Caco-2 (cell line): ENCODE measurements around the gene SGSM1. TPM values are rescaled to one million over a fixed set of nuclear protein-coding genes. Genes with fewer than 3 reads are reported as not detected.

Source experiments
- BruUV-seq: library from RNA; stranded (reverse); fragments of 400-500 nt; replicated peaks from 2 replicates; lab custom pipeline; 2021; lab: Mats Ljungman, UMichigan
- CTCF ChIA-PET: fragments of 300-600 bp; sonication (Branson Sonifier 250); formaldehyde crosslinking; loops from one replicate; lab custom pipeline; 2022; ENCODE audit warnings: antibody characterized with exemption; lab: Charles Lee
- POLR2A ChIA-PET: fragments of 300-600 bp; sonication (Branson Sonifier 250); formaldehyde crosslinking; loops from one replicate; lab custom pipeline; 2022; ENCODE audit warnings: antibody characterized with exemption; lab: Charles Lee
- DNase-seq, 2 experiments: peaks; one replicate each; pipeline versions ENCODE4 v3.0.0 to v3.0.0-alpha.2; 2020 to 2022
- H3K27me3 ChIP-seq: replicated peaks from 2 replicates; pipeline ENCODE4 v1.6.0; 2011; ENCODE audit warnings: low read length; ENCODE audit not compliant: control insufficient read depth, insufficient read depth
- H3K36me3 ChIP-seq: 2 replicates; pipeline ENCODE4 v1.5.1; 2011; ENCODE audit warnings: low read length; ENCODE audit not compliant: control insufficient read depth, insufficient read depth
- H3K4me1 ChIP-seq: fragments of 250-450 bp; sonication (Bioruptor Pico); 2 replicates; pipeline ENCODE4 v1.5.1; 2020; ENCODE audit warnings: mild to moderate bottlenecking
- H3K4me3 ChIP-seq: 2 replicates; pipeline ENCODE4 v1.5.1; 2011; ENCODE audit warnings: low read depth, mild to moderate bottlenecking, control low read depth, low read length
- H3K9me3 ChIP-seq: fragments of 250-450 bp; sonication (Bioruptor Pico); 2 replicates; pipeline ENCODE4 v1.5.1; 2020; ENCODE audit warnings: mild to moderate bottlenecking, moderate library complexity
- H3K27ac Mint-ChIP-seq: one replicate; pipeline ENCODE4 v1.8.0; 2022; ENCODE audit warnings: mixed read lengths; ENCODE audit not compliant: unreplicated experiment
- H3K27me3 Mint-ChIP-seq: one replicate; pipeline ENCODE4 v1.8.0; 2022; ENCODE audit warnings: mixed read lengths; ENCODE audit not compliant: insufficient read depth, unreplicated experiment
- H3K36me3 Mint-ChIP-seq: one replicate; pipeline ENCODE4 v1.8.0; 2022; ENCODE audit warnings: mild to moderate bottlenecking, mixed read lengths; ENCODE audit not compliant: insufficient read depth, unreplicated experiment
- H3K4me1 Mint-ChIP-seq: one replicate; pipeline ENCODE4 v1.8.0; 2022; ENCODE audit warnings: low read depth, mixed read lengths; ENCODE audit not compliant: unreplicated experiment
- H3K4me3 Mint-ChIP-seq: one replicate; pipeline ENCODE4 v1.8.0; 2022; ENCODE audit warnings: mild to moderate bottlenecking, moderate library complexity, mixed read lengths; ENCODE audit not compliant: unreplicated experiment
- H3K9me3 Mint-ChIP-seq: one replicate; pipeline ENCODE4 v1.8.0; 2022; ENCODE audit warnings: mixed read lengths; ENCODE audit not compliant: unreplicated experiment
- intact Hi-C: fragments of 100-400 bp; cut with micrococcal nuclease; formaldehyde crosslinking; loops from one replicate; pipeline ENCODE4 v1.10.0; 2022; ENCODE audit not compliant: unreplicated experiment
- total RNA-seq: library from RNA; stranded (reverse); gene quantifications from 2 replicates; pipeline ENCODE4 v1.2.3, GENCODE V29; 2022
- TF ChIP-seq, protein P1 (sequence below), 2 experiments: fragments of 200-600 bp in 1 of 2; IDR thresholded peaks; 1 replicate in 1 of 2; 2 replicates in 1 of 2; pipeline versions ENCODE4 v1.5.1 to v1.8.0; 2011 to 2022; ENCODE audit warnings: antibody characterized with exemption in 1 of 2, control low read depth in 1 of 2, inconsistent platforms in 1 of 2, low read depth in 1 of 2, low read length in 1 of 2, mild to moderate bottlenecking in 1 of 2, moderate library complexity in 1 of 2; ENCODE audit not compliant: insufficient read depth in 1 of 2, severe bottlenecking in 1 of 2, unreplicated experiment in 1 of 2

SGSM1 gene
- total RNA-seq, 1 experiment from 2014 or later, result 6.1 TPM

DNA sequence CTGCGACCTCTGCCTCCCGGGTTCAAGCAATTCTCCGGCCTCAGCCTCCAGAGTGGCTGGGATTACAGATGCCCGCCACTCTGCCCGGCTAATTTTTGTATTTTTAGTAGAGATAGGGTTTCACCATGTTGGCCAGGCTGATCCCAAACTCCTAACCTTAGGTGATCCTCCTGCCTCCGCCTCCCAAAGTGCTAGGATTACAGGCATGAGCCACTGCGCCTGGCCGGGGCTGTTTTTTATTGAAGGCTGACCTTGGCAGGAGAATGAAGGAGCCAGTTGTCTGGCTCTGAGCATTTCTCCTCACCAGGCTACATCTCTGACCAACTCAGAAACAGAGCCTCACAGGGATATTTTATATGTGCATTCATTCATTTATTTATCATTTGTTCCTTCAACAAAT, 148.8 kb downstream of the SGSM1 start:
- POLR2A ChIA-PET, result no interaction called here
- Histone ChIP-seq H3K4me3 (no peak overlapping the region), H3K9me3 (no peaks in the 10 kb centered on the region), H3K36me3 (no peaks in the 10 kb centered on the region), H3K27me3 (no peaks in the 10 kb centered on the region), H3K4me1 (peaks cover 16% of the 10 kb centered on the region)
- TF ChIP-seq, protein P1, sequence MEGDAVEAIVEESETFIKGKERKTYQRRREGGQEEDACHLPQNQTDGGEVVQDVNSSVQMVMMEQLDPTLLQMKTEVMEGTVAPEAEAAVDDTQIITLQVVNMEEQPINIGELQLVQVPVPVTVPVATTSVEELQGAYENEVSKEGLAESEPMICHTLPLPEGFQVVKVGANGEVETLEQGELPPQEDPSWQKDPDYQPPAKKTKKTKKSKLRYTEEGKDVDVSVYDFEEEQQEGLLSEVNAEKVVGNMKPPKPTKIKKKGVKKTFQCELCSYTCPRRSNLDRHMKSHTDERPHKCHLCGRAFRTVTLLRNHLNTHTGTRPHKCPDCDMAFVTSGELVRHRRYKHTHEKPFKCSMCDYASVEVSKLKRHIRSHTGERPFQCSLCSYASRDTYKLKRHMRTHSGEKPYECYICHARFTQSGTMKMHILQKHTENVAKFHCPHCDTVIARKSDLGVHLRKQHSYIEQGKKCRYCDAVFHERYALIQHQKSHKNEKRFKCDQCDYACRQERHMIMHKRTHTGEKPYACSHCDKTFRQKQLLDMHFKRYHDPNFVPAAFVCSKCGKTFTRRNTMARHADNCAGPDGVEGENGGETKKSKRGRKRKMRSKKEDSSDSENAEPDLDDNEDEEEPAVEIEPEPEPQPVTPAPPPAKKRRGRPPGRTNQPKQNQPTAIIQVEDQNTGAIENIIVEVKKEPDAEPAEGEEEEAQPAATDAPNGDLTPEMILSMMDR (IDR thresholded peaks at IDR 0.05; ENCODE audit: insufficient read depth in 1 of 2, low read depth in 1 of 2, low read length in 1 of 2, severe bottlenecking in 1 of 2, unreplicated experiment in 1 of 2), result no peak
- no peak for DNase-seq
- intact Hi-C loops, result loop anchor here (5.0 kb wide), 1 partner anchor 72 kb away; no protein-coding TSS in a partner anchor
- no peaks in the 10 kb centered on the region for H3K27me3 Mint-ChIP-seq
- peak overlapping the region; percentile 19 for H3K27ac Mint-ChIP-seq
- H3K4me3 Mint-ChIP-seq, result no peak overlapping the region
- peaks cover 26% of the 10 kb centered on the region for H3K36me3 Mint-ChIP-seq
- H3K4me1 Mint-ChIP-seq, result peaks cover 8% of the 10 kb centered on the region
- no peaks in the 10 kb centered on the region for H3K9me3 Mint-ChIP-seq
- BruUV-seq, result no TSS peak
- CTCF ChIA-PET, result interaction anchor here (0.6 to 2.8 kb wide), 2 partner anchors 9 to 94 kb away, joined by 7 to 9 read pairs; no protein-coding TSS in a partner anchor

DNA sequence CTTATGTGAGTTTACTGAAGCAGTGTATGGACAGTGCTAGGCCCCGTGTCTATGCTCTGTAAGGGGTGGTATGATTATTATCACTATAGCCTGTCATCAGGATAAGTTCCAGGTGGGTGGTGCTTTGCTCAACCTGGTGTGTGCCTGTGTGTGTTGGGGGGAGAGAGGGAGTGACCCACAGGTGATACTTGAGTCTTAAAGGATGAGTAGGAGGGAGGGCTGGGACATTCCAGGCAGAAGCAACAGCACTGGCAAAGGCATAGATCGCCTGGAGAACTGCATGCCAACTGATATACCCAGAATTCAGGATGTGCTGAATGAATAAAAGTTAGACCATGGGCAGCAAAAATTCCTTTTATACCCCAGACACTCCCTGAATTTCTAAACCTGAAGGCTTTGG, 151.0 kb downstream of the SGSM1 start:
- no peak overlapping the region for H3K4me3 ChIP-seq
- peaks cover 16% of the 10 kb centered on the region for H3K4me1 ChIP-seq
- TF ChIP-seq, protein P1 (IDR thresholded peaks at IDR 0.05; ENCODE audit: insufficient read depth in 1 of 2, low read depth in 1 of 2, low read length in 1 of 2, severe bottlenecking in 1 of 2, unreplicated experiment in 1 of 2), result no peak
- H3K9me3 Mint-ChIP-seq, result no peaks in the 10 kb centered on the region
- peaks cover 8% of the 10 kb centered on the region for H3K4me1 Mint-ChIP-seq
- no TSS peak for BruUV-seq
- H3K36me3 Mint-ChIP-seq, result peaks cover 44% of the 10 kb centered on the region
- H3K27ac Mint-ChIP-seq, result no peak overlapping the region
- CTCF ChIA-PET, result no interaction called here
- H3K4me3 Mint-ChIP-seq, result no peak overlapping the region
- H3K27me3 Mint-ChIP-seq, result no peaks in the 10 kb centered on the region
- no peaks in the 10 kb centered on the region for H3K9me3 ChIP-seq
- intact Hi-C loops, result no loop called here
- DNase-seq, result no peak
- no peaks in the 10 kb centered on the region for H3K27me3 ChIP-seq
- no peaks in the 10 kb centered on the region; the same call in 1 of the 2 replicates for H3K36me3 ChIP-seq
- POLR2A ChIA-PET, result no interaction called here

DNA sequence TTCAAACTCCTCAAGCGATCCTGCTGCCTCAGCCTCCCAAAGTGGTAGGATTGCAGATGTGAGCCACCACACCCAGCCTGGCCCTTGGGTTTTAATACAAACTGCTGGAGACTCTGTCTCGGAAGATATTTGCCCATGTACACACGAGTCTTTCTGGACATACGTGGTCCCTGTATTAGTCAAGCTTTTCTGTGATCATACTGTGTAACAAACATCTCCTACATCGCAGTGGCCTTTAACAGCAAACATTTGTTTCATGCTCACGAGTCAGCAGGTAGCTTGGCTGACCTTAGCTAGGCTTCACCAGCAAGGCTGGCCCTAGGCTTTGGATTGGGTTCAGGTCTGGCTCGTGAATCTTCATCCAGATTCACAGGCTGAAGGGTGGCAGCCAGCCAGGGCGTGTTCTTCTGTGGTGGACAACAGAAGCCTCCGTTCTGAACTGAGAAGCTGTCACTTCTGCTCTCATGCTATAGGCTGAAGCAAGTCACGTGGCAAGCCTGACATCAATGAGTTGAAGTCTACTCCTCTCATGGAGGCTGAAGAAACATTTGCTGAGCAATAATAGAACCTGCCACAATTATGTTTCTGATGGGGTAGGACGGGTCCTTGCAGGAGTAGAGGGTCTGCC, 155.3 kb downstream of the SGSM1 start:
- CTCF ChIA-PET, result interaction anchor here (0.9 kb wide), 1 partner anchor 129 kb away, joined by 4 read pairs; no protein-coding TSS in a partner anchor
- H3K27ac Mint-ChIP-seq, result no peak overlapping the region
- intact Hi-C loops, result no loop called here
- H3K36me3 ChIP-seq, result no peaks in the 10 kb centered on the region; the same call in 1 of the 2 replicates
- H3K9me3 ChIP-seq, result no peaks in the 10 kb centered on the region
- DNase-seq, result no peak
- H3K4me1 ChIP-seq, result peaks cover 7% of the 10 kb centered on the region
- H3K36me3 Mint-ChIP-seq, result peaks cover 26% of the 10 kb centered on the region
- TF ChIP-seq, protein P1 (IDR thresholded peaks at IDR 0.05; ENCODE audit: insufficient read depth in 1 of 2, low read depth in 1 of 2, low read length in 1 of 2, severe bottlenecking in 1 of 2, unreplicated experiment in 1 of 2), result no peak
- H3K4me3 ChIP-seq, result no peak overlapping the region
- no TSS peak for BruUV-seq
- no peak overlapping the region for H3K4me3 Mint-ChIP-seq
- H3K27me3 Mint-ChIP-seq, result no peaks in the 10 kb centered on the region
- no peaks in the 10 kb centered on the region for H3K27me3 ChIP-seq
- H3K4me1 Mint-ChIP-seq, result no peaks in the 10 kb centered on the region
- POLR2A ChIA-PET, result no interaction called here
- H3K9me3 Mint-ChIP-seq, result no peaks in the 10 kb centered on the region
